Right lobe of liver (tissue), 4 donors: Measurements from ENCODE around the gene CPE.

Source experiments
- CTCF ChIP-seq, 4 donors: fragments of 200-600 bp in 3 of 4; fragments of 450-650 bp in 1 of 4; IDR thresholded peaks; one replicate each; pipeline versions ENCODE4 v1.5.1 to v1.8.0; 2016 to 2022; ENCODE audit warnings: antibody characterized with exemption in 4 of 4, mild to moderate bottlenecking in 2 of 4
- POLR2A ChIP-seq: fragments of 450-650 bp; IDR thresholded peaks from one replicate; pipeline ENCODE4 v1.6.1; 2017; ENCODE audit warnings: antibody characterized with exemption, mild to moderate bottlenecking
- donor health status: DM: no; HTN: no; CAD: no.
- donor health status: DM: no; HTN: no; CAD: no.
- donor health status: DM: no; HTN: yes; CAD: no.

GRCh38 chr4:165404696-165405095, 25.9 kb downstream of the CPE start:
- TF ChIP-seq CTCF (IDR thresholded peaks at IDR 0.05) = no peak
- no peak for TF ChIP-seq POLR2A
